Iris pigment epithelial cell (primary cell): ENCODE results near the gene GMEB2.
"Not testable (repeated sequence)": the region's sequence is repeated elsewhere in the genome, so short reads cannot be mapped to it uniquely, and the experiment has no call there.

Source experiments
- DNase-seq: peaks from one replicate; pipeline ENCODE4 v3.0.0-alpha.2; 2011; ENCODE audit warnings: low read depth

GMEB2 gene

GRCh38 chr20:63639093-63639975 is 12.4 kb upstream of the GMEB2 start:
- DNase-seq = no peak

DNA sequence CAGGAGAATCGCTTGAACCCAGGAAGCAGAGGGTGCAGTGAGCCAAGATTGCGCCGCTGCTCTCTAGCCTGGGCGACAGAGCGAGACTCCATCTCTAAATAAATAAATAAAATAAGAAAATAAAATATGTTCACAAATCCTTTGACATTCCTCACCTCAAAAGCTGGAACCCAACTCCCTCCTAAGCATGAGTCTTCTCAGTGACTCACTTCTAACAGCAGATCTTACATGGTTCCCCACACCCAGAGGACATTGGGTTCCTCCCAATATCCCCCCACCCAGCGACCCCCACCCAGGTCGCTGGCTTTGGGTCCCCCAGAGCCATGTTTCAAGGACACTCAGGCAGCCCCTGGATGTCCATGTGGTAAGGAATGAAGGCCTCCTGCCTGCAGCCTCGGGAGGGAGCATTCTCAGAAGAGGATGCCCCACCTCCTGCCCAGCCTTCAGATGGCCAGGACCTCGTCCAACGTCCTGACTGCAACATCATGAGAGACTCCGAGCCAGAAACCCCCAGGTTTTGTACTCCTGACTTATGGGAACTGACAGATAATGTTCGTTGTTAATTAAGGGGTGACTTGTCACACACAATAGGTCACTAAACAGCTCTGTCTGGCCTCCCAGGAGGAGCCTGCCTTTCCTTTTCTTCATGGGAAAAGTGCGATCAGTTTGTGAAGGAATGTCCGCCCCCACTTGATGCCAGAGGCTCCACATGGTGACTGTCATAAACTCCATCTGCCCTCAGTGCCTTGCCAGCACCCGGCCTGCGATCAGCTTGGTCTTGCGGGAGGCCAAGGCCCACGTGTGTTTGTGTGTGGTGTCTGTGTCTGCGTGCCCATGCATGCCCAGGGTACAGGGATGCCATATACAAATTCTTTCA is 10.1 kb upstream of the GMEB2 start:
- peak; percentile 22 for DNase-seq

GRCh38 chr20:63635431-63636141 is 8.7 kb upstream of the GMEB2 start:
- DNase-seq = no peak

- DNase-seq = no peak
Measured at GRCh38 chr20:63633732-63634131, 6.8 kb upstream of the GMEB2 start.

DNA sequence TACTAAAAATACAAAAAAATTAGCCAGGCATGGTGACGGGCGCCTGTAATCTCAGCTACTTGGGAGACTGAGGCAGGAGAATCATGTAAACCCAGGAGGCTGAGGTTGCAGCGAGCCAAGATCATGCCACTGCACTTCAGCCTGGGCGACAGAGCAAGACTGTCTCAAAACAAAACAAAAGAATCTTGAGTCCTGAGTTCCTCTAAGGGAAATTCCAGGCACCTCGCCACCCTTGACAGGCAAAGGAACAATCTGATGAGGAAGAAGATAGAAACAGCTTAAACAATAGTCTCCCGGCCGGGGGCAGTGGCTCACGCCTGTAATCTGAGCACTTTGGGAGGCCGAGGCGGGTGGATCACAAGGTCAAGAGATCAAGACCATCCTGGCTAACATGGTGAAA is 4.5 kb upstream of the GMEB2 start:
- DNase-seq = not testable (repeated sequence)

DNA sequence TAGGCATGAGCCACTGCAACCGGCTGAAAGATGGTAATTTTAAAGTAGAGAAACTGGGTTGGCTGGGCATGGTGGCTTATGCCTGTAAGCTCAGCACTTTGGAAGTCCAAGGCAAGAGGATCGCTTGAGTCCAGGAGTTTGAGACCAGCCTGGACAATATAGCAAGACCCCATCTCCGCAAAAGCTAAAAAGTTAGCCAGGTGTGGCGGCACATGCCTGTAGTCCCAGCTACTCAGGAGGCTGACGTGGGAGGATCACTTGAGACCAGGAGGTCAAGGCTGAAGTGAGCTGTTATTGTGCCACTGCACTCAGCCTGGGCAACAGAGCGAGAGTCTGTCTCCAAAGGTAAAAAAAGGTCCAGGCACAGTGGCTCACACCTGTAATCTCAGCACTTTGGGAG is 4.1 kb upstream of the GMEB2 start:
- DNase-seq = not testable (repeated sequence)

GRCh38 chr20:63628246-63628975 is 1.5 kb upstream of the GMEB2 start:
- peak; percentile 68 for DNase-seq

- no peak for DNase-seq
Measured at GRCh38 chr20:63627751-63628245, 897 bp upstream of the GMEB2 start.

- peak; percentile 93 for DNase-seq
Measured at GRCh38 chr20:63627129-63627750, 339 bp upstream of the GMEB2 start.

- DNase-seq = peak; percentile 27
Measured at GRCh38 chr20:63625771-63626423, 1.0 kb downstream of the GMEB2 start.

DNA sequence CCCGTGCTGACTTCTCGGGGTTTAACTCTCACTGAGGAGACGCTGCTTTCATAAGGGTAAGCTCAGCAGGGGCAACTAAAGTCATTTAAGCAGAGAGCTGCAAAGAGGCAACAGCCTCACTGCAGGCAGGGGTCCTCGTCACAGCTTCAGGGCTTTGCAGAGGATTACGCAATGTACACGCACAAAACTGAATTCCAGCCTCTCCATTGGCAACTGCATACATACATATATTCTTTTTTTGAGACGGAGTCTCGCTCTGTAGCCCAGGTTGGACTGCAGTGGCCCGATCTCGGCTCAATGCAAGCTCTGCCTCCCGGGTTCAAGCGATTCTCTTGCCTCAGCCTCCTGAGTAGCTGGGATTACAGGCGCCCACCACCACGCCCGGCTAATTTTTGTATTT is 2.4 kb downstream of the GMEB2 start:
- DNase-seq = peak; percentile 78

- DNase-seq = no peak
Measured at GRCh38 chr20:63622732-63623131, 4.2 kb downstream of the GMEB2 start.

GRCh38 chr20:63622096-63622495 is 4.8 kb downstream of the GMEB2 start:
- no peak for DNase-seq

- no peak for DNase-seq
Measured at GRCh38 chr20:63620991-63621390, 5.9 kb downstream of the GMEB2 start.

DNA sequence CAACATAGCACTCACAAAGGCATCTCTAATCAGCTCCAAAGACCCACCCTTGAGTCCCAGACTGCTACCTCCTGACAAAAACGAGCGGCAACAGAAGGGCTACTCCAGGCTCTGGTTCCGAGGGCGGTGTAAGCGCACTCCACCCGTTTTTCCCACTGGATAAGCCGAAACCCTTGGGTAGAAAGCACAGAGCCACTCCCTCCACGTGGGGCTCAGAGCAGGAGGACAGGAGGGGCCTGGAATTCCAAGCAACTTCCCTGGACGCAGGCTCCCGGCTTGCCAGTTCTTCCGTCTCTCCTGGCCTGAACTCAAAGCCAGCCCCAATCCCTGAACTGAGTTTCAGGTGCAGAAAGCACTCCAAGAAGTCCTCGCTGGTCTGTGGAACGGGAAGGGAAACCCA is 7.4 kb downstream of the GMEB2 start:
- no peak for DNase-seq

DNA sequence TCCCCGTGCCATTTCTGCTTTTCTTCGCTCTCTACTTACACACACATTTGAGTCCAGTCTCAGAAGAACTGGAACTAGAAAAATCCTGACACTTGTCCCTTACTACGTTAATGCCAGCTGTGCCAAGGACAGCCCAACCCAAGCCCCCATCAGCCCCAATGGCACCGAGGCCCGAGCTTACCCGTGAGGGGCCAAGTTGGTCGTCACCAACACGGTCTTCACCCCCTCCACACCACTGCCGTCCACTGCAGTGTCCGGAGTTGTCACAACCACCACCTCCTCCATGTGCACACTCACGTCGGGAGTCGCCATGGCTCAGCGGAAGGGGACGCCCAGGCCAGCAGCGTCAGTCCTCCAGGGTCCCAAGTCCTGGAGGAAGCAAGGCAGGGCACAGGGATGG is 7.8 kb downstream of the GMEB2 start:
- no peak for DNase-seq

GRCh38 chr20:63618291-63618980 is 8.5 kb downstream of the GMEB2 start:
- no peak for DNase-seq

DNA sequence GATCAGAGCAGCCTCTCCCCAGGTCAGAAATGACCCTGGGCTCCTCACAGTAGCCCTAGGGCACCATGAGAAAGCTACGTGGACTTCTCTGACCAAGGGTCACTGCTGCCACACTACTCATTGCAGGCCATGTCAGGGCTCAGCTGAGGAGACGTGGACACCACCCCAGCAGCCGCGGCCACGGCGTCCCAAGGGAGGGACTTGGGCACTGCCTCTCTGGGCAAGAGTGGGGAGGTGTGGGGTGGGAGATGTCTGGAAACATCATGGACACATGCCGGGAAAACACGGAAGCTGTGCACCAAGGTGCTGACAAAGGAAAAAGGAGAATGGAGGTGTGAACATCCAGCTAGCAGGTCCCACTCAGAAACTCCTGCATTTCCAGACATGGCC is 9.0 kb downstream of the GMEB2 start:
- no peak for DNase-seq

GRCh38 chr20:63617092-63617875 is 9.6 kb downstream of the GMEB2 start:
- DNase-seq = no peak
